Fibroblast of the conjunctiva (primary cell): Measurements from ENCODE around the gene GJC1.
"Not testable (repeated sequence)": the region's sequence is repeated elsewhere in the genome, so short reads cannot be mapped to it uniquely, and the experiment has no call there.

Experiments used
- DNase-seq: peaks from one replicate; pipeline ENCODE4 v3.0.0-alpha.2; 2010; ENCODE audit warnings: low read depth

The GJC1 gene

DNA sequence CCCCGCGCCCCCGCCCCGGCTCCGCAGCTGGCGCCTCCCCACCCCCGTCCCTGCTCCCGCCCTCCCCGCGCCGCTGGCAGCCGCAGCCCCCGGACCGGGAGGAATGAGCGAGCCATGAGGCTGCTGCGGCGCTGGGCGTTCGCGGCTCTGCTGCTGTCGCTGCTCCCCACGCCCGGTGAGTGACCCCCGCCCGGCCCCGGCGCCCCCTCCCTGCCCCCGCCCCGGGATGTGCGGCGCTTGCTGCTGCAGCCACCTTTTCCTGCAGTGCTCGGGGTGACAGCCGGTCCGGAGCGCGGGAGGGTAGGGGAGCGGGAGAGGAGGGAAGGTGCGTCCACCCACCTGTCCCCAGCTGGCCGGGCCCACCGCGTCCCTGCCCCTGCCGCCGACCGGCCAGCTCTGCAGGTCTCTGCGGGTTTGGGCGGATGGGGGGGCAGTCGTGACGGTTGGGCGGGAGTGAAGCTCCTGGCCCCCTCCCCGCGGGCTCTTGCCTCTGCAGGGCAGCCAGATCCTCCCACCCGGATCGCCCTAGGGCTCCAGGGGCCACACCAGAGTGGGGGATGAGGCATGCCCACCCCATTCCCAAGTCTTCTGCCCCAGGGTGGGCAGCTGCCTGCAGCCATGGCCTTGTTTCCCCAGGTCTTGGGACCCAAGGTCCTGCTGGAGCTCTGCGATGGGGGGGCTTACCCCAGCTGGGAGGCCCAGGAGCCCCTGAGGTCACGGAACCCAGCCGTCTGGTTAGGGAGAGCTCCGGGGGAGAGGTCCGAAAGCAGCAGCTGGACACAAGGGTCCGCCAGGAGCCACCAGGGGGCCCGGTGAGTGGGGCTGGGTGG is 70.8 kb downstream of the GJC1 start:
- no peak for DNase-seq

GRCh38 chr17:44758414-44759085 is 71.5 kb downstream of the GJC1 start, which contains the start of gene ADAM11:
Gene ADAM11 (plus strand): TSS chr17:44758988. CDS start chr17:44759200, 212 bp downstream.
- DNase-seq, result no peak

DNA sequence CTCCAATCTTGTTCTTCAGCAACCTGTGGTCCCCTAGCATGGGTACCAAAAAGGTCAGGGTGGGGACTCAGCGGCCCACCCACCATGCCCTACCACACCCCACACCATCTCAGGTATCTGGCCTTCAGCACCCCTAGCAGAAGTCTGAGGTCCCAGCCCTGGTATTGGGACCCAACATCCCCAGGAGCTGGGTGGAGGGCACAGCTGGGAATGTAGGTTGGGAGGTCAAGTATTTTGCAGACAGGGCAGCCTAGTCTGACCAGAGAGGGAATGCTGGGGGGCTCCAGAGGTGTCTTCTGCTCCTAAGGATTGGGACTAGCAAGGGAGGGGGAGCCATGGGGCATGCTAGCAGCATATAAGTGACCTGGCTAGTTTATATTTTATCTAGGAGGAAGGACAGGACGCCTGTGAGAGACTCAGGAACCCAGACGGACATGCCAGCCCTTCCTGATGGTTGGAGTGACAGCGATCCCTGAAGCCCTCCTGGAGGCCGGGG is 72.1 kb downstream of the GJC1 start:
- DNase-seq, result no peak

- no peak for DNase-seq
Measured at GRCh38 chr17:44757045-44757917, 72.8 kb downstream of the GJC1 start.

GRCh38 chr17:44755180-44755579 is 74.9 kb downstream of the GJC1 start:
- DNase-seq, result not testable (repeated sequence)

DNA sequence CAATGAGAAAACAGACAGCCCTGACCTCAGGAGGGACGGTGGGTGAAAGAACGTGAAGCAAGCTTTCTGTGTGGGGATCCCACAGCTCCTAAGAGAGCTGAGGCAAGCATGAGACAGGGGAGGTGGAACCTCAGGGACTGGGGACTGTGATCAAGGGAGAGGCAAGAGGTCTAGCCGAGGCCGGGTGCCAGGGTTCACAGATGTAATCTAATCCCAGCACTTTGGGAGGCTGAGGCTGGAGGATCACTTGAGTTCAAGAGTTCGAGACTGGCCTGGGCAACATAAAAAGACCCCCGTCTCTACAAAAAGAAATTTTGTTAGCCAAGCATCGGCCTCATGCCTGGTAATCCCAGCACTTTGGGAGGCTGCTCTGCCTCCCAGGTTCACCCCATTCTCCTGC is 75.8 kb downstream of the GJC1 start:
- DNase-seq, result no peak

DNA sequence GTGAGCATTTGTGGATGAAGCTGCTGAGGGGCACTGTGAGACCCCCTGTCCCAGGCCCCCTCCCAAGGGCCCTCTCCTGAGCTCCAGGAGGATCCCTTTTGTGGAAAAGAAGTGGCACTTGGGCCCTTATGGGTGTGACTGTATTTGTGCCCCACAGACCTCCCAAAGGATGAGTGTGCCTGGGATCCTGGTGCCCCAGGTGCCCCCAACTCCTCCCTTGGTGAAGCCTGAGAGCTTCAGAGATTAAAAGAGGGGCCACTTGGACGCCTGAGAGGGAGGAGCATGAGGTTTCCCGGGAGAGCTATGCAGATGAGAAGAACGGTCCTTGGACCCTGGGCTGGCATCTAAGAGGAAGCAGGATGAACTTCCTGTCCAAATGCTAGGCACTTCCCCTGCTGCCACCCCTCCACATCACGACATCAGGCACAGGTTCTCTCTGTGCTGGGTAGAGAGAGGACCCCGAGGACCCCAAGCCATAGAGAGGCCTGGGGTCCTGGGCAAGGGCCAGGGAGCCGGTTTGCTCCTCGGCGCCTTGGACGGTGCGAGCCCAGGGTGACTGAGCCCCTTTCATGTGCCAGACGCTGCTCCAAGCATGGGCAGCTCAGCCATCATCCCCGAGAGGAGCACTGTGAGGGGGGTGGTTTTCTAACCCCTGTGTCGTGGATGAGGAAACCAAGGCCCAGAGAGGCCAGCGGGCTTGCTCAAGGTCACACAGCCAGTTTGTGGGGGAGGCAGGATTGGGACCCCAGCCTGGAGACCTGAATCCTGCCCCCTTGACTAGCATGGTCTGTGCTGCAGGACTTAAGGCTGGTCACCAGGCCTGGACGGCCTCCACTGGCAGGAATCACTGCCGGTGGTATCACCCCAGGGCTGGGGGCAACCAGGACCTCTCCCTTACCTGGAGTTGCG is 76.9 kb downstream of the GJC1 start:
- no peak for DNase-seq

DNA sequence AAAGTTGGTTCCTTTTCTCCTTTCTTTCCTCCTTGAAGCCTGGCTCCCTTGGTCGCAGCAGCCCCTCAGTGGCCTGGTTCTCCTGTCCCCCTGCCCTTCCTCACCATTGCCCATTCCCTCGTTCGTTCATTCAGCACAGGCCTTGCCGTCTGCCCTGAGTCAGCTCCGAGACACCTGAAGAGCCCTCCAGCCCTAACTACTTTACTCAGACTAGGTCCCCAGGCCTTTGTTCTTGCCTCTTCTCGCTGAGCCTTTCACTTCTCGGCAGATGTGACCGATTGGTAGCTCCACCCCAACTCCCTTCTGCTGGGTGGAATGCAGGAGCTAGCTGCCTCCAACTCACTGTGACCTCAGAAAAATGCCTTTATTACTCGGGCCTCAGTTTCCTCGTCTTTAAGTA is 78.3 kb downstream of the GJC1 start:
- no peak for DNase-seq

DNA sequence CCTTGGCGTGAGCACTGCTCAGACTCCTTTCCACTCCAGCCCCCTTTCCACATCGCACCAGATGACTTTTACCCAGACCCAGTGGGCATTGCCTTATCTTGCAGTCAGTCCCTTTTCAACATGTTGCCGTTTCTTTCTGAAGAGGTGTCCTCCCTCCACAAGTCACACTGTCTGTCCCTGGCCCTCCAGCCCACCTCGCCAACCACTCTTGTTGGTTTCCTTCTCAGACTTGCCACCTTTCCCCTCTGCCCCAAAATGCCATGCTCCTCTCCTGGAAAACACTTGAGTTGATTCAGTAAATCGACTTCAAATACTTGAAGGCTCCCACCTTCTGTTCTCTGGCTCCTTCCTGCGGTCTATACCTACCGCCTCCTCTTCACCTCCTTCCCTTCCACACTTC is 78.8 kb downstream of the GJC1 start:
- no peak for DNase-seq

GRCh38 chr17:44749980-44750318 is 80.1 kb downstream of the GJC1 start:
- DNase-seq, result no peak

- DNase-seq, result no peak
Measured at GRCh38 chr17:44749076-44749979, 80.8 kb downstream of the GJC1 start.
